ENCODE results near the gene CTSF. TPM values are rescaled to one million over a fixed set of nuclear protein-coding genes. Genes with fewer than 3 reads are reported as not detected.
"Not testable (repeated sequence)": the region's sequence is repeated elsewhere in the genome, so short reads cannot be mapped to it uniquely, and the experiment has no call there.

Gene CTSF
- total RNA-seq, 1 donor from 2014 or later: 25.1 TPM

GRCh38 chr11:66592457-66593302, 24.3 kb upstream of the CTSF start, which contains the start of the genes CCDC87 and CCS:
CCDC87 (minus strand) TSS chr11:66593063; CDS start chr11:66593015, 48 bp downstream.
CCS (plus strand) TSS chr11:66593185; CDS start chr11:66593262, 77 bp downstream.
- H3K4me3 ChIP-seq (ENCODE audit: low read depth, low read length): peak within 1 kb of the TSS; percentile 75
- TF ChIP-seq CTCF (IDR thresholded peaks at IDR 0.05; ENCODE audit: insufficient read depth, low read length, poor library complexity, severe bottlenecking): peak; percentile 72
- H3K36me3 ChIP-seq (ENCODE audit: control insufficient read depth, insufficient read depth, low read length): no peaks in the 10 kb centered on the region
- DNase-seq (ENCODE audit: low read depth): peak; percentile 75
- no peaks in the 10 kb centered on the region for H3K27me3 ChIP-seq (ENCODE audit: control insufficient read depth, insufficient read depth, low read length)

GRCh38 chr11:66591175-66591574, 22.8 kb upstream of the CTSF start:
- no peak for TF ChIP-seq CTCF (IDR thresholded peaks at IDR 0.05; ENCODE audit: insufficient read depth, low read length, poor library complexity, severe bottlenecking)
- H3K36me3 ChIP-seq (ENCODE audit: control insufficient read depth, insufficient read depth, low read length): no peaks in the 10 kb centered on the region
- no peak for DNase-seq (ENCODE audit: low read depth)

GRCh38 chr11:66589996-66590675, 21.7 kb upstream of the CTSF start:
- H3K4me3 ChIP-seq (ENCODE audit: low read depth, low read length): no peak overlapping the region
- no peak for TF ChIP-seq CTCF (IDR thresholded peaks at IDR 0.05; ENCODE audit: insufficient read depth, low read length, poor library complexity, severe bottlenecking)
- H3K27me3 ChIP-seq (ENCODE audit: control insufficient read depth, insufficient read depth, low read length): no peaks in the 10 kb centered on the region
- no peaks in the 10 kb centered on the region for H3K36me3 ChIP-seq (ENCODE audit: control insufficient read depth, insufficient read depth, low read length)
- no peak for DNase-seq (ENCODE audit: low read depth)

More at GRCh38 chr11:66591175-66591574, 22.8 kb upstream of the CTSF start:
- Histone ChIP-seq H3K27me3 (ENCODE audit: control insufficient read depth, insufficient read depth, low read length) (no peaks in the 10 kb centered on the region), H3K4me3 (ENCODE audit: low read depth, low read length) (no peak overlapping the region)

- H3K27me3 ChIP-seq (ENCODE audit: control insufficient read depth, insufficient read depth, low read length); H3K4me3 ChIP-seq (ENCODE audit: low read depth, low read length); DNase-seq (ENCODE audit: low read depth); H3K36me3 ChIP-seq (ENCODE audit: control insufficient read depth, insufficient read depth, low read length): not testable (repeated sequence)
Measured at GRCh38 chr11:66589315-66589714, 20.9 kb upstream of the CTSF start.

- DNase-seq (ENCODE audit: low read depth): no peak
- TF ChIP-seq CTCF (IDR thresholded peaks at IDR 0.05; ENCODE audit: insufficient read depth, low read length, poor library complexity, severe bottlenecking): no peak
- no peaks in the 10 kb centered on the region for H3K27me3 ChIP-seq (ENCODE audit: control insufficient read depth, insufficient read depth, low read length)
- H3K36me3 ChIP-seq (ENCODE audit: control insufficient read depth, insufficient read depth, low read length): no peaks in the 10 kb centered on the region
- no peak overlapping the region for H3K4me3 ChIP-seq (ENCODE audit: low read depth, low read length)
Measured at GRCh38 chr11:66586136-66586535, 17.7 kb upstream of the CTSF start.

- DNase-seq (ENCODE audit: low read depth); H3K27me3 ChIP-seq (ENCODE audit: control insufficient read depth, insufficient read depth, low read length); H3K4me3 ChIP-seq (ENCODE audit: low read depth, low read length); H3K36me3 ChIP-seq (ENCODE audit: control insufficient read depth, insufficient read depth, low read length): not testable (repeated sequence)
Measured at GRCh38 chr11:66585447-66585846, 17.0 kb upstream of the CTSF start.

- not testable (repeated sequence) for H3K27me3 ChIP-seq (ENCODE audit: control insufficient read depth, insufficient read depth, low read length); DNase-seq (ENCODE audit: low read depth); H3K36me3 ChIP-seq (ENCODE audit: control insufficient read depth, insufficient read depth, low read length); H3K4me3 ChIP-seq (ENCODE audit: low read depth, low read length)
Measured at GRCh38 chr11:66582565-66583147, 14.2 kb upstream of the CTSF start.
